ENCODE results near the gene MEIS1. TPM values are rescaled to one million over a fixed set of nuclear protein-coding genes. Genes with fewer than 3 reads are reported as not detected.

MEIS1 gene
- total RNA-seq, 2 donors from 2014 or later, result 15.4 to 23.7 TPM

GRCh38 chr2:66523377-66523969, 88.5 kb downstream of the MEIS1 start:
- no peak overlapping the region for H3K4me3 ChIP-seq
- TF ChIP-seq POLR2A (IDR thresholded peaks at IDR 0.05) (no peak), POLR2AphosphoS5 (IDR thresholded peaks at IDR 0.05) (no peak), CTCF (IDR thresholded peaks at IDR 0.05) (no peak)
- no peaks in the 10 kb centered on the region for H3K4me1 ChIP-seq (replicated peaks)
- 87% methylated on average over 5 of the region's 5 CpGs for WGBS
- H3K27me3 ChIP-seq (replicated peaks; ENCODE audit: insufficient read depth), result no peaks in the 10 kb centered on the region
- intact Hi-C loops (cut with DNase I), result no loop called here
- H3K27ac ChIP-seq, result no peak overlapping the region
- H3K36me3 ChIP-seq, result no peaks in the 10 kb centered on the region
- no peak for DNase-seq (ENCODE audit: low spot score)
- H3K9me3 ChIP-seq, result no peaks in the 10 kb centered on the region

GRCh38 chr2:66523990-66524389, 89.1 kb downstream of the MEIS1 start:
- TF ChIP-seq POLR2AphosphoS5 (IDR thresholded peaks at IDR 0.05) (no peak), CTCF (IDR thresholded peaks at IDR 0.05) (no peak), POLR2A (IDR thresholded peaks at IDR 0.05) (no peak)
- Histone ChIP-seq H3K27ac (no peak overlapping the region), H3K4me1 (replicated peaks) (no peaks in the 10 kb centered on the region), H3K36me3 (no peaks in the 10 kb centered on the region), H3K4me3 (no peak overlapping the region), H3K9me3 (no peaks in the 10 kb centered on the region), H3K27me3 (replicated peaks; ENCODE audit: insufficient read depth) (no peaks in the 10 kb centered on the region)
- DNase-seq (ENCODE audit: low spot score), result no peak
- intact Hi-C loops (cut with DNase I), result no loop called here
- WGBS, result 95% methylated on average over 2 of the region's 2 CpGs

GRCh38 chr2:66525606-66526005, 90.7 kb downstream of the MEIS1 start:
- H3K36me3 ChIP-seq, result no peaks in the 10 kb centered on the region
- no peaks in the 10 kb centered on the region for H3K9me3 ChIP-seq
- no peak overlapping the region for H3K4me3 ChIP-seq
- no peaks in the 10 kb centered on the region for H3K4me1 ChIP-seq (replicated peaks)
- 71% methylated on average over 5 of the region's 5 CpGs for WGBS
- intact Hi-C loops (cut with DNase I), result no loop called here
- TF ChIP-seq POLR2AphosphoS5 (IDR thresholded peaks at IDR 0.05) (no peak), CTCF (IDR thresholded peaks at IDR 0.05) (no peak), POLR2A (IDR thresholded peaks at IDR 0.05) (no peak)
- H3K27me3 ChIP-seq (replicated peaks; ENCODE audit: insufficient read depth), result no peaks in the 10 kb centered on the region
- DNase-seq (ENCODE audit: low spot score), result no peak
- H3K27ac ChIP-seq, result no peak overlapping the region

- no peak for TF ChIP-seq CTCF (IDR thresholded peaks at IDR 0.05)
- TF ChIP-seq POLR2AphosphoS5 (IDR thresholded peaks at IDR 0.05), result no peak
- TF ChIP-seq POLR2A (IDR thresholded peaks at IDR 0.05), result no peak
- no peak overlapping the region for H3K27ac ChIP-seq
- 15% methylated on average over 2 of the region's 2 CpGs for WGBS
Observed at GRCh38 chr2:66526180-66526579, 91.3 kb downstream of the MEIS1 start.

GRCh38 chr2:66528974-66529724, 94.2 kb downstream of the MEIS1 start:
- H3K4me1 ChIP-seq (replicated peaks), result no peaks in the 10 kb centered on the region
- WGBS, result 96% methylated on average over 1 of the region's 1 CpG
- no peak overlapping the region for H3K4me3 ChIP-seq
- no peak for TF ChIP-seq POLR2AphosphoS5 (IDR thresholded peaks at IDR 0.05)
- H3K36me3 ChIP-seq, result no peaks in the 10 kb centered on the region
- DNase-seq (ENCODE audit: low spot score), result no peak
- H3K9me3 ChIP-seq, result no peaks in the 10 kb centered on the region
- H3K27ac ChIP-seq, result no peak overlapping the region
- intact Hi-C loops (cut with DNase I), result no loop called here
- H3K27me3 ChIP-seq (replicated peaks; ENCODE audit: insufficient read depth), result no peaks in the 10 kb centered on the region

More at GRCh38 chr2:66526180-66526579, 91.3 kb downstream of the MEIS1 start:
- intact Hi-C loops (cut with DNase I), result no loop called here
- no peak for DNase-seq (ENCODE audit: low spot score)
- H3K4me3 ChIP-seq, result no peak overlapping the region
- no peaks in the 10 kb centered on the region for H3K4me1 ChIP-seq (replicated peaks)
- no peaks in the 10 kb centered on the region for H3K9me3 ChIP-seq
- H3K36me3 ChIP-seq, result no peaks in the 10 kb centered on the region
- H3K27me3 ChIP-seq (replicated peaks; ENCODE audit: insufficient read depth), result no peaks in the 10 kb centered on the region
